Endodermal cell (in vitro differentiated cells): ENCODE measurements around the gene CCDC170. TPM values are rescaled to one million over a fixed set of nuclear protein-coding genes. Genes with fewer than 3 reads are reported as not detected.

Source experiments
- DNase-seq: peaks from one replicate; pipeline ENCODE4 v3.0.0-alpha.2; 2017
- H3K27ac ChIP-seq: 2 replicates; pipeline ENCODE4 v1.5.1; 2013; ENCODE audit warnings: mild to moderate bottlenecking, low read depth, low read length, moderate library complexity
- H3K27me3 ChIP-seq: 2 replicates; pipeline ENCODE4 v1.6.1; 2013; ENCODE audit warnings: mild to moderate bottlenecking, low read length, moderate library complexity; ENCODE audit not compliant: insufficient read depth, control insufficient read depth, poor library complexity, severe bottlenecking
- H3K36me3 ChIP-seq: 2 replicates; pipeline ENCODE4 v1.7.0; 2013; ENCODE audit warnings: mild to moderate bottlenecking, low read length, moderate library complexity; ENCODE audit not compliant: control insufficient read depth, insufficient read depth
- H3K4me1 ChIP-seq: one replicate; pipeline ENCODE4 v1.7.0; 2013; ENCODE audit warnings: low read length; ENCODE audit not compliant: control insufficient read depth, insufficient read depth
- H3K4me3 ChIP-seq: 2 replicates; pipeline ENCODE4 v1.5.1; 2013; ENCODE audit warnings: mild to moderate bottlenecking, low read length, moderate library complexity
- H3K9ac ChIP-seq: 2 replicates; pipeline ENCODE4 v1.6.1; 2013; ENCODE audit warnings: mild to moderate bottlenecking, low read length, moderate library complexity; ENCODE audit not compliant: poor library complexity, severe bottlenecking; ENCODE audit errors: extremely low read depth
- H3K9me3 ChIP-seq: 2 replicates; pipeline ENCODE4 v1.6.1; 2013; ENCODE audit warnings: mild to moderate bottlenecking, low read length, moderate library complexity; ENCODE audit not compliant: control insufficient read depth
- H3K27ac Mint-ChIP-seq: 2 replicates; pipeline ENCODE4 v1.8.0; 2020; ENCODE audit warnings: mixed read lengths
- H3K27me3 Mint-ChIP-seq: 2 replicates; pipeline ENCODE4 v1.8.0; 2021; ENCODE audit warnings: mild to moderate bottlenecking, mixed read lengths; ENCODE audit not compliant: insufficient read depth
- H3K36me3 Mint-ChIP-seq: 2 replicates; pipeline ENCODE4 v1.8.0; 2020; ENCODE audit warnings: low read depth, mixed read lengths
- H3K4me1 Mint-ChIP-seq: 2 replicates; pipeline ENCODE4 v1.8.0; 2020; ENCODE audit warnings: mixed read lengths
- H3K4me3 Mint-ChIP-seq: 2 replicates; pipeline ENCODE4 v1.8.0; 2020; ENCODE audit warnings: mild to moderate bottlenecking, moderate library complexity, mixed read lengths
- H3K9me3 Mint-ChIP-seq: 2 replicates; pipeline ENCODE4 v1.8.0; 2020; ENCODE audit warnings: mild to moderate bottlenecking, mixed read lengths
- CTCF ChIP-seq: fragments of 200-600 bp; sonication (generic); conservative IDR thresholded peaks from 2 replicates; pipeline ENCODE4 v1.5.0; 2021; ENCODE audit warnings: antibody characterized with exemption, mild to moderate bottlenecking
- WGBS, 2 experiments: methylation state at CpG; one replicate each; pipeline versions ENCODE4 v1.1.5 to v1.1.7; 2013; ENCODE audit warnings: missing lambda C conversion rate in 2 of 2, mixed read lengths in 1 of 2; ENCODE audit not compliant: insufficient coverage in 1 of 2, insufficient read length in 1 of 2; 5-methylcytosine and 5-hydroxymethylcytosine counted together
- total RNA-seq, 2 donors: library from RNA; stranded (reverse); fragmentation: NEBNext Ultra II Directional in 1 of 2; extraction: Animal tissue kit (Norgen Biotek cat#: 25700) in 1 of 2; gene quantifications; 2 replicates in 1 of 2; 3 replicates in 1 of 2; pipeline ENCODE4 v1.2.1, GENCODE V29; 2021

The CCDC170 gene
- total RNA-seq, 2 donors from 2014 or later = 2.2 to 4.1 TPM

- Mint-ChIP-seq H3K9me3 (peaks cover 54% of the 10 kb centered on the region), H3K27ac (no peak overlapping the region), H3K4me3 (no peak overlapping the region), H3K36me3 (peaks cover 17% of the 10 kb centered on the region), H3K4me1 (no peaks in the 10 kb centered on the region), H3K27me3 (no peaks in the 10 kb centered on the region)
- no peaks in the 10 kb centered on the region for H3K27me3 ChIP-seq
- no peak overlapping the region for H3K27ac ChIP-seq
- no peak overlapping the region for H3K4me3 ChIP-seq
- no peak for TF ChIP-seq CTCF
- peaks cover 25% of the 10 kb centered on the region for H3K9me3 ChIP-seq
- H3K36me3 ChIP-seq = no peaks in the 10 kb centered on the region
- no peaks in the 10 kb centered on the region for H3K4me1 ChIP-seq
- no peak overlapping the region for H3K9ac ChIP-seq
- DNase-seq = no peak
Observed at GRCh38 chr6:151561238-151561637, 67.4 kb downstream of the CCDC170 start.

DNA sequence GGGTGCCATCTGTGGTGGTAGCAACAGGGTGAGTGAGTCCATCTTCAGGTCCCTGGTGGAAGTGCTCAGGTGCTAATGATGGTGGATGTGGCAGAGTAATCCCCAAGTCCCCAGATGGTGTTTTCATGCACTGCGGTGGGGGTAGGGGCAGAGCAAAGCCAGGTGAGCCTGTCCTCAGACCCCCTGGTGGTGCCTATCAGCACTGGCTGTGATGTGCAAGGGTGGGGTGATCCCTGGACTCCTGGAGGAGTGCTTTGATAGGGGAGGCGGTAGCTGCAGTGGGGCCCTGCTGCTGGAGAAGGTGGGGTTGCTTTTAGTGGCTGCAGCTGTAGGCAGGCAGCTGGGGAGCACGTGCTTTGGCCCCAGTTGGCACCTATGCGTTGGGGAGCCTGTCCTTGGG lies 70.8 kb downstream of the CCDC170 start:
- Mint-ChIP-seq H3K4me1 (no peaks in the 10 kb centered on the region), H3K4me3 (no peak overlapping the region), H3K36me3 (peaks cover 13% of the 10 kb centered on the region), H3K27ac (no peak overlapping the region), H3K9me3 (peaks cover 39% of the 10 kb centered on the region), H3K27me3 (no peaks in the 10 kb centered on the region)
- no peak overlapping the region for H3K27ac ChIP-seq
- H3K27me3 ChIP-seq = no peaks in the 10 kb centered on the region
- TF ChIP-seq CTCF = no peak
- DNase-seq = no peak
- H3K9me3 ChIP-seq = peaks cover 17% of the 10 kb centered on the region
- 71% methylated on average over 4 of the region's 4 CpGs; no CpG with 5 or more reads in 1 of the 2 experiments for WGBS, 2 experiments
- no peak overlapping the region for H3K4me3 ChIP-seq
- no peaks in the 10 kb centered on the region for H3K4me1 ChIP-seq
- no peak overlapping the region for H3K9ac ChIP-seq
- no peaks in the 10 kb centered on the region for H3K36me3 ChIP-seq

DNA sequence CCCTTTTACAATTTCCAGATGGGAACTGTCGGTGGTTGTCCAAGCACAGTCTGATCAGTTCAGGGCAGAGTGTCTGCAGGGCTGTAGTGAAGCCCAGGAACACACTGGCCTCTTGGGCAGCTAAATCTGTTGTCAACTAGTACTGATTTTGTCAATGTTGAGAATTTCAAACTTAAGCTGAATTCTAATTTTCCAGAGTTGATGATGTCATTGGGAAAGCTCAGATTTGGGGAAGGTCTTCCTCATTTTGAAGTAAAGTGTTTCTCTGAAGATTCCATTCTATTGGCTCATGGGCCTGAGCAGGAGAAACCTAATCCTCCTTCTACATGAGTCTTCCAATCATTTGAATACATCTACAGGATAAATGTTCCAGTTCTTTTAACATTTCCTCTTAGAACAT lies 72.1 kb downstream of the CCDC170 start:
- H3K27ac Mint-ChIP-seq = no peak overlapping the region
- DNase-seq = no peak
- Histone ChIP-seq H3K27ac (no peak overlapping the region), H3K4me1 (no peaks in the 10 kb centered on the region), H3K36me3 (no peaks in the 10 kb centered on the region), H3K4me3 (no peak overlapping the region), H3K9ac (no peak overlapping the region), H3K9me3 (peaks cover 17% of the 10 kb centered on the region), H3K27me3 (no peaks in the 10 kb centered on the region)
- WGBS, 2 experiments = 98 to 100% methylated on average over 1 of the region's 1 CpG
- H3K36me3 Mint-ChIP-seq = peaks cover 11% of the 10 kb centered on the region
- H3K27me3 Mint-ChIP-seq = no peaks in the 10 kb centered on the region
- H3K9me3 Mint-ChIP-seq = peaks cover 29% of the 10 kb centered on the region
- peaks cover 3% of the 10 kb centered on the region for H3K4me1 Mint-ChIP-seq
- no peak overlapping the region for H3K4me3 Mint-ChIP-seq
- TF ChIP-seq CTCF = no peak
